Caco-2 (cell line): Measurements from ENCODE around the gene SORCS2. TPM values are rescaled to one million over a fixed set of nuclear protein-coding genes. Genes with fewer than 3 reads are reported as not detected.

Source experiments
- BruUV-seq: library from RNA; stranded (reverse); fragments of 400-500 nt; replicated peaks from 2 replicates; lab custom pipeline; 2021; lab: Mats Ljungman, UMichigan
- CTCF ChIA-PET: fragments of 300-600 bp; sonication (Branson Sonifier 250); formaldehyde crosslinking; loops from one replicate; lab custom pipeline; 2022; ENCODE audit warnings: antibody characterized with exemption; lab: Charles Lee
- POLR2A ChIA-PET: fragments of 300-600 bp; sonication (Branson Sonifier 250); formaldehyde crosslinking; loops from one replicate; lab custom pipeline; 2022; ENCODE audit warnings: antibody characterized with exemption; lab: Charles Lee
- DNase-seq, 2 experiments: peaks; one replicate each; pipeline versions ENCODE4 v3.0.0 to v3.0.0-alpha.2; 2020 to 2022
- H3K27me3 ChIP-seq: replicated peaks from 2 replicates; pipeline ENCODE4 v1.6.0; 2011; ENCODE audit warnings: low read length; ENCODE audit not compliant: control insufficient read depth, insufficient read depth
- H3K36me3 ChIP-seq: 2 replicates; pipeline ENCODE4 v1.5.1; 2011; ENCODE audit warnings: low read length; ENCODE audit not compliant: control insufficient read depth, insufficient read depth
- H3K4me1 ChIP-seq: fragments of 250-450 bp; sonication (Bioruptor Pico); 2 replicates; pipeline ENCODE4 v1.5.1; 2020; ENCODE audit warnings: mild to moderate bottlenecking
- H3K4me3 ChIP-seq: 2 replicates; pipeline ENCODE4 v1.5.1; 2011; ENCODE audit warnings: low read depth, mild to moderate bottlenecking, control low read depth, low read length
- H3K9me3 ChIP-seq: fragments of 250-450 bp; sonication (Bioruptor Pico); 2 replicates; pipeline ENCODE4 v1.5.1; 2020; ENCODE audit warnings: mild to moderate bottlenecking, moderate library complexity
- H3K27ac Mint-ChIP-seq: one replicate; pipeline ENCODE4 v1.8.0; 2022; ENCODE audit warnings: mixed read lengths; ENCODE audit not compliant: unreplicated experiment
- H3K27me3 Mint-ChIP-seq: one replicate; pipeline ENCODE4 v1.8.0; 2022; ENCODE audit warnings: mixed read lengths; ENCODE audit not compliant: insufficient read depth, unreplicated experiment
- H3K36me3 Mint-ChIP-seq: one replicate; pipeline ENCODE4 v1.8.0; 2022; ENCODE audit warnings: mild to moderate bottlenecking, mixed read lengths; ENCODE audit not compliant: insufficient read depth, unreplicated experiment
- H3K4me1 Mint-ChIP-seq: one replicate; pipeline ENCODE4 v1.8.0; 2022; ENCODE audit warnings: low read depth, mixed read lengths; ENCODE audit not compliant: unreplicated experiment
- H3K4me3 Mint-ChIP-seq: one replicate; pipeline ENCODE4 v1.8.0; 2022; ENCODE audit warnings: mild to moderate bottlenecking, moderate library complexity, mixed read lengths; ENCODE audit not compliant: unreplicated experiment
- H3K9me3 Mint-ChIP-seq: one replicate; pipeline ENCODE4 v1.8.0; 2022; ENCODE audit warnings: mixed read lengths; ENCODE audit not compliant: unreplicated experiment
- intact Hi-C: fragments of 100-400 bp; cut with micrococcal nuclease; formaldehyde crosslinking; loops from one replicate; pipeline ENCODE4 v1.10.0; 2022; ENCODE audit not compliant: unreplicated experiment
- total RNA-seq: library from RNA; stranded (reverse); gene quantifications from 2 replicates; pipeline ENCODE4 v1.2.3, GENCODE V29; 2022
- TF ChIP-seq, protein P1 (sequence below), 2 experiments: fragments of 200-600 bp in 1 of 2; IDR thresholded peaks; 1 replicate in 1 of 2; 2 replicates in 1 of 2; pipeline versions ENCODE4 v1.5.1 to v1.8.0; 2011 to 2022; ENCODE audit warnings: antibody characterized with exemption in 1 of 2, control low read depth in 1 of 2, inconsistent platforms in 1 of 2, low read depth in 1 of 2, low read length in 1 of 2, mild to moderate bottlenecking in 1 of 2, moderate library complexity in 1 of 2; ENCODE audit not compliant: insufficient read depth in 1 of 2, severe bottlenecking in 1 of 2, unreplicated experiment in 1 of 2

Gene SORCS2
- total RNA-seq, 1 experiment from 2014 or later, result 1.6 TPM

DNA sequence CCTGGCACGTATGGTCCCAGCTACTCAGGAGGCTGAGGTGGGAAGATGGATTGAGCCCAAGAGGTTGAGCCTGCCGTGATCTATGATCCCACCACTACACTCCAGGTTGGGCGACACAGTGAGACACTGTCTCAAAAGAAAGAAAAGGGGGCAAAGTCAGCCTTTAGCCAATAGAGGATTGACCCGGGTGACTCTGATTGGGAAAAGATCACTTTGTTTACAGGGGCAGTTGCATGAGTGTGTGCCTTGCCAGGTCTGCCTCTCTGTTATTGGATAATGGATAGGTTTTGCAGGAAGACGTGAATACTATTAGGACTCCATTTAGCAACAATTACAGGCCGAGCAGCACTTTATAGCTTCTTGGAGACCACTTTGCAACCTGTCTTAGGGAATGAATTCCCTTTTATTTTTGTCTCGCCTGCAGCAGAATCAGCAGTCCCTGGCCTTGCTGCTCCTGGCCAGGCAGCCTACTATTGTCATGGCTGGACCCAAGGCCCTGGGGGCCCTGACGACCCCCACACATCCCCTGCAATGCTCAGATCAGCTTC, 345.6 kb downstream of the SORCS2 start:
- intact Hi-C loops, result no loop called here
- no peak for DNase-seq
- CTCF ChIA-PET, result no interaction called here

DNA sequence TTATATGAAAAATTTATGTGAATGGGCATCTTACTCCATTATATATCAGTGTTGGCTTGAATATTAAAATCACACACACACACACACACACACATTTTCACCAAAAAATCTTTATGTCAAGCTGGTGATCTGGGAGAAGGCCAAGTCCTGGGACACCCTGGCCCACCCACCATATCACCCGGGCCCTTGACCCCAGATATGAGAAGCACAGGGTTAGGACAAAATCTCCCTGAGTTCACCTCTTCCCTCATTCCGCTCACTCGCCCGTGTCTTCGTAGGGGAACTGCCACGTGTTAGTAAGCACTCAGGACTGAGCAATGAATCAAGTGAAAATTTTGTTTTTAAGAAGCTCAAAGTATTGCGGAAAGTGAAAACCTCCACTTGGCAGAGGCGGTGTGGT, 346.2 kb downstream of the SORCS2 start:
- DNase-seq, result no peak
- TF ChIP-seq, protein P1, sequence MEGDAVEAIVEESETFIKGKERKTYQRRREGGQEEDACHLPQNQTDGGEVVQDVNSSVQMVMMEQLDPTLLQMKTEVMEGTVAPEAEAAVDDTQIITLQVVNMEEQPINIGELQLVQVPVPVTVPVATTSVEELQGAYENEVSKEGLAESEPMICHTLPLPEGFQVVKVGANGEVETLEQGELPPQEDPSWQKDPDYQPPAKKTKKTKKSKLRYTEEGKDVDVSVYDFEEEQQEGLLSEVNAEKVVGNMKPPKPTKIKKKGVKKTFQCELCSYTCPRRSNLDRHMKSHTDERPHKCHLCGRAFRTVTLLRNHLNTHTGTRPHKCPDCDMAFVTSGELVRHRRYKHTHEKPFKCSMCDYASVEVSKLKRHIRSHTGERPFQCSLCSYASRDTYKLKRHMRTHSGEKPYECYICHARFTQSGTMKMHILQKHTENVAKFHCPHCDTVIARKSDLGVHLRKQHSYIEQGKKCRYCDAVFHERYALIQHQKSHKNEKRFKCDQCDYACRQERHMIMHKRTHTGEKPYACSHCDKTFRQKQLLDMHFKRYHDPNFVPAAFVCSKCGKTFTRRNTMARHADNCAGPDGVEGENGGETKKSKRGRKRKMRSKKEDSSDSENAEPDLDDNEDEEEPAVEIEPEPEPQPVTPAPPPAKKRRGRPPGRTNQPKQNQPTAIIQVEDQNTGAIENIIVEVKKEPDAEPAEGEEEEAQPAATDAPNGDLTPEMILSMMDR (IDR thresholded peaks at IDR 0.05; ENCODE audit: insufficient read depth in 1 of 2, low read depth in 1 of 2, low read length in 1 of 2, severe bottlenecking in 1 of 2, unreplicated experiment in 1 of 2), result no peak
- no peaks in the 10 kb centered on the region for H3K9me3 ChIP-seq
- intact Hi-C loops, result no loop called here
- Mint-ChIP-seq H3K4me3 (no peak overlapping the region), H3K36me3 (no peaks in the 10 kb centered on the region), H3K9me3 (no peaks in the 10 kb centered on the region), H3K27ac (no peak overlapping the region), H3K27me3 (no peaks in the 10 kb centered on the region), H3K4me1 (peaks cover 2% of the 10 kb centered on the region)
- no peaks in the 10 kb centered on the region for H3K27me3 ChIP-seq
- no peaks in the 10 kb centered on the region for H3K4me1 ChIP-seq
- ChIA-PET CTCF (no interaction called here), POLR2A (no interaction called here)
- H3K4me3 ChIP-seq, result no peak overlapping the region
- BruUV-seq, result no TSS peak
- H3K36me3 ChIP-seq, result no peaks in the 10 kb centered on the region

More for the DNA sequence above, 345.6 kb downstream of the SORCS2 start:
- H3K27me3 Mint-ChIP-seq, result no peaks in the 10 kb centered on the region
- Histone ChIP-seq H3K4me1 (no peaks in the 10 kb centered on the region), H3K9me3 (no peaks in the 10 kb centered on the region), H3K36me3 (no peaks in the 10 kb centered on the region), H3K27me3 (no peaks in the 10 kb centered on the region), H3K4me3 (no peak overlapping the region)
- H3K9me3 Mint-ChIP-seq, result no peaks in the 10 kb centered on the region
- H3K4me3 Mint-ChIP-seq, result no peak overlapping the region
- H3K4me1 Mint-ChIP-seq, result peaks cover 6% of the 10 kb centered on the region
- TF ChIP-seq, protein P1 (IDR thresholded peaks at IDR 0.05; ENCODE audit: insufficient read depth in 1 of 2, low read depth in 1 of 2, low read length in 1 of 2, severe bottlenecking in 1 of 2, unreplicated experiment in 1 of 2), result no peak
- BruUV-seq, result no TSS peak
- no peak overlapping the region for H3K27ac Mint-ChIP-seq
- POLR2A ChIA-PET, result no interaction called here
- no peaks in the 10 kb centered on the region for H3K36me3 Mint-ChIP-seq

DNA sequence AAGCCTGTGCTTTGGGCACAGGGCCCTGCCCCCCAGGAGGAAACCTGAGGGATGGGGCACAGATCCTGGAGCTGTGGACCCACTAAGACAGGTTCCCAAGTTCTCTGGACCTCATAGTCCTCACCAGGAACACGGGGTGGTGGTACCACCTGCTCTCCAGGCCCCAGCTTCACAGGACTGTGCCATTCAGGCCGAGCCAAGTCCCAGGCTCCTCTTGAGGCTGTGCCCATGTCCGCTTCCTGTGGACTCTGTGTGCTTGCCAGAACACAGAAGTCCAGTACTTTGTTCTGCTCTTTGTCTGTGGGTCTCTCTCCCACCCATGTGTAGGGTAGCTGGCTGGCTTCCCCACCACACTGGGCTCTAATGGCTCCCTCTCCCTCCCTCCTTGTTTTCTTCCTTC, 346.8 kb downstream of the SORCS2 start:
- DNase-seq, result no peak
- no peak overlapping the region for H3K4me3 Mint-ChIP-seq
- CTCF ChIA-PET, result no interaction called here
- no peaks in the 10 kb centered on the region for H3K36me3 Mint-ChIP-seq
- no peaks in the 10 kb centered on the region for H3K9me3 Mint-ChIP-seq
- Histone ChIP-seq H3K9me3 (no peaks in the 10 kb centered on the region), H3K36me3 (no peaks in the 10 kb centered on the region), H3K4me3 (no peak overlapping the region), H3K4me1 (no peaks in the 10 kb centered on the region), H3K27me3 (no peaks in the 10 kb centered on the region)
- H3K27ac Mint-ChIP-seq, result no peak overlapping the region
- BruUV-seq, result no TSS peak
- TF ChIP-seq, protein P1 (IDR thresholded peaks at IDR 0.05; ENCODE audit: insufficient read depth in 1 of 2, low read depth in 1 of 2, low read length in 1 of 2, severe bottlenecking in 1 of 2, unreplicated experiment in 1 of 2), result no peak
- intact Hi-C loops, result no loop called here
- H3K27me3 Mint-ChIP-seq, result peaks cover 3% of the 10 kb centered on the region
- H3K4me1 Mint-ChIP-seq, result no peaks in the 10 kb centered on the region
- POLR2A ChIA-PET, result no interaction called here
